Mononuclear cell (primary cell): ENCODE results near the gene TMEM247. TPM values are rescaled to one million over a fixed set of nuclear protein-coding genes. Genes with fewer than 3 reads are reported as not detected.
"Not testable (repeated sequence)": the region's sequence is repeated elsewhere in the genome, so short reads cannot be mapped to it uniquely, and the experiment has no call there.

Experiments
- H3K27me3 ChIP-seq: 2 replicates; pipeline ENCODE4 v1.6.0; 2011; ENCODE audit warnings: low read length, control low read depth; ENCODE audit not compliant: insufficient read depth
- H3K4me1 ChIP-seq: 2 replicates; pipeline ENCODE4 v1.5.1; 2011; ENCODE audit warnings: mild to moderate bottlenecking, low read length, control low read depth; ENCODE audit not compliant: insufficient read depth
- H3K4me3 ChIP-seq: 2 replicates; pipeline ENCODE4 v1.5.1; 2011; ENCODE audit warnings: mild to moderate bottlenecking, low read length, moderate library complexity
- H3K9me3 ChIP-seq: 2 replicates; pipeline ENCODE4 v1.5.1; 2011; ENCODE audit warnings: low read depth, mild to moderate bottlenecking, control low read depth, low read length
- total RNA-seq: library from RNA; depleted of rRNA; stranded (reverse); fragments of >200 nt; gene quantifications from one replicate; pipeline ENCODE4 v1.2.3, GENCODE V29; 2012

The TMEM247 gene
- total RNA-seq, 1 donor = not detected

- Histone ChIP-seq H3K4me3 (no peak overlapping the region), H3K27me3 (no peaks in the 10 kb centered on the region), H3K4me1 (peaks cover 22% of the 10 kb centered on the region), H3K9me3 (no peaks in the 10 kb centered on the region)
These were observed 8.3 kb upstream of the TMEM247 start for GRCh38 chr2:46471019-46471583.

GRCh38 chr2:46471697-46472096 is 7.7 kb upstream of the TMEM247 start:
- Histone ChIP-seq H3K4me3 (no peak overlapping the region), H3K9me3 (no peaks in the 10 kb centered on the region), H3K27me3 (no peaks in the 10 kb centered on the region), H3K4me1 (peaks cover 22% of the 10 kb centered on the region)

DNA sequence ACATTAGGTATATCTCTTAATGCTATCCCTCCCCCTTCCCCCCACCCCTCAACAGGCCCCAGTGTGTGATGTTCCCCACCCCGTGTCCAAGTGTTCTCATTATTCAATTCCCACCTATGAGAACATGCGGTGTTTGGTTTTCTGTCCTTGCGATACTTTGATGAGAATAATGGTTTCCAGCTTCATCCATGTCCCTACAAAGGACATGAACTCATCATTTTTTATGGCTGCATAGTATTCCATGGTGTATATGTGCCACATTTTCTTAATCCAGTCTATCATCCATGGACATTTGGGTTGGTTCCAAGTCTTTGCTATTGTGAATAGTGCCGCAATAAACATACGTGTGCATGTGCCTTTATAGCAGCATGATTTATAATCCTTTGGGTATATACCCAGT is 7.2 kb upstream of the TMEM247 start:
- H3K27me3 ChIP-seq, H3K9me3 ChIP-seq, H3K4me3 ChIP-seq: not testable (repeated sequence)
- peaks cover 22% of the 10 kb centered on the region for H3K4me1 ChIP-seq

DNA sequence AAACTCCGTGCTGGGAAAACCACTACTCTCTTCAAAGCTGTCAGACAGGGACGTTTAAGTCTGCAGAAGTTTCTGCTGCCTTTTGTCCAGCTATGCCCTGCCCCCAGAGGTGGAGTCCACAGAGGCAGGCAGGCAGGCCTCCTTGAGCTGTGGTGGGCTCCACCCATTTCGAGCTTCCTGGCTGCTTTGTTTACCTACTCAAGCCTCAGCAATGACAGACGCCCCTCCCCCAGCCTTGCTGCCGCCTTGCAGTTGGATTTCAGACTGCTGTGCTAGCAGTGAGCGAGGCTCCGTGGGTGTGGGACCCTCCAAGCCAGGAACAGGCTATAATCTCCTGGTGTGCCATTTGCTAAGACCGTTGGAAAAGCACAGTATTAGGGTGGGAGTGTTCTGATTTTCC is 1.9 kb upstream of the TMEM247 start:
- H3K4me3 ChIP-seq, H3K27me3 ChIP-seq, H3K4me1 ChIP-seq, H3K9me3 ChIP-seq: not testable (repeated sequence)

DNA sequence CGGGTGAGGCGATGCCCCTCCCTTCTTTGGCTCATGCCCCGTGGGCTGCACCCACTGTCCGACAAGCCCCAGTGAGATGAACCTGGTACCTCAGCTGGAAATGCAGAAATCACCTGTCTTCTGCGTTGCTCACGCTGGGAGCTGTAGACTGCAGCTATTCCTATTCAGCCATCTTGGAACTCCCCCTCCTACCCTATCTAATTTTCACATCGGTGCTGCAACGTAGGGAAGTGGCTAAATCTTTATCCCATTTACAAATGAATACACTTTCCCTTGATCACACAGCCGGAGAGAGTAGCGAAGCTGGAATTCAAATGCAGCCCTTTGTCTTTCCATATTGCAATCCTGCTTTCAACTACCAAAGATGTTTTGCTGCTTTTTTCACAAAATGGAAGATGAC is 1.4 kb upstream of the TMEM247 start:
- Histone ChIP-seq H3K4me3 (no peak overlapping the region), H3K9me3 (no peaks in the 10 kb centered on the region), H3K27me3 (no peaks in the 10 kb centered on the region), H3K4me1 (peaks cover 5% of the 10 kb centered on the region)

DNA sequence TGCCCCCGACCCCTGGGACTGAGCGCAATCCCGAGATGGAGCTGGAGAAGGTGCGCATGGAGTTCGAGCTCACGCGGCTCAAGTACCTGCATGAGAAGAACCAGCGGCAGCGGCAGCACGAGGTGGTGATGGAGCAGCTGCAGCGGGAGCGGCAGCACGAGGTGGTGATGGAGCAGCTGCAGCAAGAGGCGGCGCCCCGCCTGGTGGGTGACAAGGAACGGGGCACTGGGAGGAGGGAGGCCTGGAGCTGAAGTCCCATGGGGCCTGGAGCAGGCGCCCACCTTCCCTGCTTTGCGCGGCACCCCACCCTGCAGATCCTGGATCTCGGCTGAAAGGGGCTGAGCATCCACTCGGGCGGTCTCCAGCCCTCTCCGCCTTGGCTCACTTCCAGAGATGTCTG is 1.2 kb downstream of the TMEM247 start:
- no peaks in the 10 kb centered on the region for H3K9me3 ChIP-seq
- H3K4me3 ChIP-seq = no peak overlapping the region
- peaks cover 5% of the 10 kb centered on the region for H3K4me1 ChIP-seq

GRCh38 chr2:46481198-46482193 is 2.1 kb downstream of the TMEM247 start:
- Histone ChIP-seq H3K9me3 (no peaks in the 10 kb centered on the region), H3K4me3 (no peak overlapping the region), H3K4me1 (peaks cover 5% of the 10 kb centered on the region), H3K27me3 (no peaks in the 10 kb centered on the region)

More for the DNA sequence above, 1.2 kb downstream of the TMEM247 start:
- no peaks in the 10 kb centered on the region for H3K27me3 ChIP-seq

GRCh38 chr2:46482490-46482889 is 3.1 kb downstream of the TMEM247 start:
- Histone ChIP-seq H3K27me3 (no peaks in the 10 kb centered on the region), H3K9me3 (no peaks in the 10 kb centered on the region)

DNA sequence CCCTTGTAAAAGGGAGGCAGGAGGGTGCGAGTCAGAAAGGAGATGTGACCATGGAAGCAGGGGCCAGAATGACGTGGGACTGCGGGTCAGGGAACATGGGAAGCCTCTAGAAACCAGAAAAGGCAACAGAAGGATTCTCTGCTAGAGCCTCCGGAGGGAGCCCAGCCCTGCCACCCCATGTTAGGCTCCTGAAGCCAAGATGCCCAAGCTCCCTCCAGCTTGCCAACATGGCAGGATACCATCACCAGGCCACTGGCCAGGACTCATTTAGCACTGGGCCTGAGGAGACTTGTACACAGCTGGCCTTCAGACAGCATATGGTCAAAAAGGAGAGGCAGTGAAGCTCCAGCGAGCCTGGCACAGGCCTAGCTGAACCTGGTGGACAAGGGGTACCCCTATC is 5.6 kb downstream of the TMEM247 start:
- Histone ChIP-seq H3K4me1 (no peaks in the 10 kb centered on the region), H3K4me3 (no peak overlapping the region), H3K27me3 (no peaks in the 10 kb centered on the region), H3K9me3 (no peaks in the 10 kb centered on the region)

More at GRCh38 chr2:46482490-46482889, 3.1 kb downstream of the TMEM247 start:
- Histone ChIP-seq H3K4me3 (no peak overlapping the region), H3K4me1 (peaks cover 5% of the 10 kb centered on the region)

DNA sequence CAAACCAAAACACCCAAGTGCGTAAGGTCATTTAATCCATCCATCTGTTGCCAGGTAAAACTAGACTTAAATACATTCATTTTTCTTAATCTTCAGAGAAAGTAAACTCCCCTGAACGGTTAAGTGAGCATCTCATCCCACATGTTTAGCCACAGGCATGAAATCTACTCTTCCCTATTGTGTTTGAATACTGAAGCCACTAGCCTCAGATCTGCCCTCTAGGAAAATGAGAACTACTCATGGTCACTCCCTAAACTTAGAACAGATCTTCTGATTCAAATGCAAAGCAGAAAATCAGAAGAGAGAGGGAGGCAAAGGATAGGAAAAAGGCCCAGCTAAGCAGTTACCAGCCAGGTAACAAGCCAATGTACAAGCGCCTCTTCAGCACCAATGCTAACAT is 7.1 kb downstream of the TMEM247 start:
- H3K9me3 ChIP-seq = no peaks in the 10 kb centered on the region
- H3K27me3 ChIP-seq = no peaks in the 10 kb centered on the region
- peaks cover 10% of the 10 kb centered on the region for H3K4me1 ChIP-seq
- no peak overlapping the region for H3K4me3 ChIP-seq

GRCh38 chr2:46487667-46488335 is 8.4 kb downstream of the TMEM247 start:
- no peaks in the 10 kb centered on the region for H3K27me3 ChIP-seq
- no peak overlapping the region for H3K4me3 ChIP-seq

DNA sequence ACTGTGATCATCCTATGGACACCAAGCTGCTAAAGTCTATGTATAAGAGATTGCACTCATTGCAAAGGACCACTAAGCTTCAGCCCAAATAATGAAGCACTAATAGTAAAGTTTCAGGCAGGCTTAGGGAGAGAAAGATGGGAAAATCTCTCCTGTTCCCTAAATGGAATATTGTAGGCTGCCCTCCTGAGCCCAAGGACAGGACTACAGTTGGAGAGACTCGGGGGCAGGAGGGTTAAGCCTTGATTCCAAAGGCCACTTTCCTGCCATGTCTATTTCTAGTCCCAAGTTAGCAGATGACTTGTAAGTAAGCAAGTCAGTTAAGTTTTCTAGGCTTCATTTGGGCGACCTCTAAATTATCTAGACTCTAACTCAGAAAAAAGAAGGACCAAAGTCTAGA is 9.0 kb downstream of the TMEM247 start:
- peaks cover 10% of the 10 kb centered on the region for H3K4me1 ChIP-seq
- no peaks in the 10 kb centered on the region for H3K9me3 ChIP-seq
- H3K4me3 ChIP-seq = no peak overlapping the region
- H3K27me3 ChIP-seq = no peaks in the 10 kb centered on the region

More at GRCh38 chr2:46487667-46488335, 8.4 kb downstream of the TMEM247 start:
- H3K4me1 ChIP-seq = peaks cover 10% of the 10 kb centered on the region
- no peaks in the 10 kb centered on the region for H3K9me3 ChIP-seq

DNA sequence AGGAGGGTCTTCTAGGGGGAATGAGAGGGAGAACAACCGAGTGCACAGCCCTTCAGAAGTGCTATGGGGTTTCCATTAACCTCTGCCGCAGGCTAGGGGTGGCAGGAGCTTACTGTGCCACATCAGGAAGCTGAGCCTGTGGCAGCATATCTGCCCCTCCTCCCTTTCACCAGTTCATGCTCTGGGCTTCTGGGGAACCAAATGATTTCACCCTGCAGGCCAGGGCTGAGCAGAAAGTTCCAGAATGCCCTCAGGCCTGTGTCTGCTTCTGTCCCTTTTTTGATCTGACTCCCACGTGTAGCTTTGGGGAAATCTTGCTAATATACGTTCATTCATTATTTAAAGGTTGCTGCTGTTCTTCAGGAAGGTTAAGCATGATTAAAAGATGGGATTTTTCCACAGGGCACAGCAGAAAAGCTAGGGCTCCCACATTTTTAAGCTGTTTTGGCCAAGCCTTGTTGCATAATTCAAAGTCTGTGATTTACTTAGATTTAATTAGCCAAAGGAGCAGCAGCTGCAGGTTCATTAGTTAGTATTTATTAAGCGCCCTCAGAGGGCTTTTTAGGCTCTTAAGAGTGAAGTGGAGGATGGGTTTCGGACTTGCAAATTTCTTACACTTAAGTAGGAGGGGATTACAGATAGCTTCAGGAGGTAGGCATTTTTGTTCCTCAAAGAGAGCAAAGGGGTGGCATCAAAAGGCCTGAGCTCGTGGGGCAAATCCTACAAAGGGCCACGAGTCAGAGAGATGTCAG is 10.2 kb downstream of the TMEM247 start:
- H3K27me3 ChIP-seq = no peaks in the 10 kb centered on the region
- no peak overlapping the region for H3K4me3 ChIP-seq
- no peaks in the 10 kb centered on the region for H3K9me3 ChIP-seq
- peaks cover 10% of the 10 kb centered on the region for H3K4me1 ChIP-seq

- peaks cover 10% of the 10 kb centered on the region for H3K4me1 ChIP-seq
- no peaks in the 10 kb centered on the region for H3K27me3 ChIP-seq
- H3K9me3 ChIP-seq = no peaks in the 10 kb centered on the region
- H3K4me3 ChIP-seq = no peak overlapping the region
These were observed 11.3 kb downstream of the TMEM247 start for GRCh38 chr2:46490521-46491141.
